Activated CD4-positive, alpha-beta T cell treated with anti-CD3 and anti-CD28 coated beads, Interleukin-2, amount 10 ng/mL, durations not matched to agents 24 days and 14 days (primary cell): Measurements from ENCODE around the gene RPL10. TPM values are rescaled to one million over a fixed set of nuclear protein-coding genes. Genes with fewer than 3 reads are reported as not detected.
A peak's percentile ranks its signal among the peaks of the same experiment; 100 is the strongest.

Source experiments
- DNase-seq: peaks from one replicate; pipeline ENCODE4 v3.0.0; 2022
- H3K27ac Mint-ChIP-seq: one replicate; pipeline ENCODE4 v1.8.0; 2022; ENCODE audit warnings: mild to moderate bottlenecking, mixed read lengths
- H3K27me3 Mint-ChIP-seq: one replicate; pipeline ENCODE4 v1.8.0; 2022; ENCODE audit warnings: mixed read lengths
- H3K36me3 Mint-ChIP-seq: one replicate; pipeline ENCODE4 v1.8.0; 2022; ENCODE audit warnings: low read depth, mild to moderate bottlenecking, mixed read lengths
- H3K4me1 Mint-ChIP-seq: one replicate; pipeline ENCODE4 v1.8.0; 2021; ENCODE audit warnings: mixed read lengths
- H3K4me3 Mint-ChIP-seq: one replicate; pipeline ENCODE4 v1.8.0; 2022; ENCODE audit warnings: mild to moderate bottlenecking, moderate library complexity, mixed read lengths
- H3K9me3 Mint-ChIP-seq: one replicate; pipeline ENCODE4 v1.8.0; 2021; ENCODE audit warnings: mixed read lengths
- intact Hi-C: fragments of 100-400 bp; cut with micrococcal nuclease; formaldehyde crosslinking; loops from one replicate; pipeline ENCODE4 v1.15.1; 2023
- total RNA-seq: library from RNA; stranded (reverse); gene quantifications from 2 replicates; pipeline ENCODE4 v1.2.3, GENCODE V29; 2022

RPL10 gene
- total RNA-seq, 1 donor from 2014 or later, result 2,338 TPM

- intact Hi-C loops, result no loop called here
- no peaks in the 10 kb centered on the region for H3K9me3 Mint-ChIP-seq
- no peaks in the 10 kb centered on the region for H3K27me3 Mint-ChIP-seq
- H3K4me3 Mint-ChIP-seq, result no peak overlapping the region
- H3K36me3 Mint-ChIP-seq, result peaks cover 34% of the 10 kb centered on the region
- H3K27ac Mint-ChIP-seq, result no peak overlapping the region
- H3K4me1 Mint-ChIP-seq, result peaks cover 10% of the 10 kb centered on the region
- no peak for DNase-seq
These were observed 42.4 kb upstream of the RPL10 start for GRCh38 chrX:154355776-154356140.

- H3K4me3 Mint-ChIP-seq, result no peak overlapping the region
- H3K36me3 Mint-ChIP-seq, result peaks cover 39% of the 10 kb centered on the region
- H3K4me1 Mint-ChIP-seq, result peaks cover 10% of the 10 kb centered on the region
- H3K27ac Mint-ChIP-seq, result peak overlapping the region; percentile 11
- H3K27me3 Mint-ChIP-seq, result no peaks in the 10 kb centered on the region
- DNase-seq, result no peak
- H3K9me3 Mint-ChIP-seq, result no peaks in the 10 kb centered on the region
- intact Hi-C loops, result no loop called here
These were observed 41.6 kb upstream of the RPL10 start for GRCh38 chrX:154356596-154356995.

- Mint-ChIP-seq H3K4me3 (no peak overlapping the region), H3K36me3 (peaks cover 37% of the 10 kb centered on the region), H3K27ac (no peak overlapping the region), H3K4me1 (peaks cover 9% of the 10 kb centered on the region), H3K27me3 (no peaks in the 10 kb centered on the region), H3K9me3 (no peaks in the 10 kb centered on the region)
- DNase-seq, result no peak
- intact Hi-C loops, result no loop called here
These were observed 41.0 kb upstream of the RPL10 start for GRCh38 chrX:154357205-154357604.

- no peak for DNase-seq
- no peaks in the 10 kb centered on the region for H3K9me3 Mint-ChIP-seq
- intact Hi-C loops, result no loop called here
- H3K4me1 Mint-ChIP-seq, result peaks cover 10% of the 10 kb centered on the region
- H3K4me3 Mint-ChIP-seq, result no peak overlapping the region
- H3K27me3 Mint-ChIP-seq, result no peaks in the 10 kb centered on the region
- H3K36me3 Mint-ChIP-seq, result peaks cover 38% of the 10 kb centered on the region
- no peak overlapping the region for H3K27ac Mint-ChIP-seq
These were observed 40.2 kb upstream of the RPL10 start for GRCh38 chrX:154358011-154358410.

GRCh38 chrX:154358829-154359228 lies 39.3 kb upstream of the RPL10 start:
- no peak for DNase-seq
- H3K4me1 Mint-ChIP-seq, result peaks cover 7% of the 10 kb centered on the region
- H3K9me3 Mint-ChIP-seq, result no peaks in the 10 kb centered on the region
- H3K4me3 Mint-ChIP-seq, result no peak overlapping the region
- no peak overlapping the region for H3K27ac Mint-ChIP-seq
- peaks cover 37% of the 10 kb centered on the region for H3K36me3 Mint-ChIP-seq
- intact Hi-C loops, result no loop called here
- H3K27me3 Mint-ChIP-seq, result no peaks in the 10 kb centered on the region

GRCh38 chrX:154359362-154360154 lies 38.6 kb upstream of the RPL10 start:
- Mint-ChIP-seq H3K4me3 (no peak overlapping the region), H3K27me3 (no peaks in the 10 kb centered on the region), H3K9me3 (no peaks in the 10 kb centered on the region), H3K27ac (no peak overlapping the region), H3K36me3 (peaks cover 37% of the 10 kb centered on the region), H3K4me1 (peaks cover 7% of the 10 kb centered on the region)
- DNase-seq, result no peak
- intact Hi-C loops, result no loop called here

- no peak overlapping the region for H3K27ac Mint-ChIP-seq
- H3K36me3 Mint-ChIP-seq, result peaks cover 40% of the 10 kb centered on the region
- H3K27me3 Mint-ChIP-seq, result no peaks in the 10 kb centered on the region
- intact Hi-C loops, result no loop called here
- H3K9me3 Mint-ChIP-seq, result no peaks in the 10 kb centered on the region
- no peak for DNase-seq
- H3K4me1 Mint-ChIP-seq, result peaks cover 10% of the 10 kb centered on the region
- no peak overlapping the region for H3K4me3 Mint-ChIP-seq
These were observed 37.9 kb upstream of the RPL10 start for GRCh38 chrX:154360155-154360713.

- Mint-ChIP-seq H3K9me3 (no peaks in the 10 kb centered on the region), H3K36me3 (peaks cover 47% of the 10 kb centered on the region), H3K27me3 (no peaks in the 10 kb centered on the region), H3K4me3 (no peak overlapping the region), H3K27ac (no peak overlapping the region), H3K4me1 (peaks cover 7% of the 10 kb centered on the region)
- intact Hi-C loops, result no loop called here
- DNase-seq, result no peak
These were observed 36.0 kb upstream of the RPL10 start for GRCh38 chrX:154362085-154362742.

GRCh38 chrX:154363706-154364439 lies 34.3 kb upstream of the RPL10 start:
- Mint-ChIP-seq H3K4me1 (peaks cover 10% of the 10 kb centered on the region), H3K36me3 (peaks cover 45% of the 10 kb centered on the region), H3K9me3 (no peaks in the 10 kb centered on the region), H3K27me3 (no peaks in the 10 kb centered on the region), H3K4me3 (no peak overlapping the region), H3K27ac (no peak overlapping the region)
- intact Hi-C loops, result no loop called here
- no peak for DNase-seq

GRCh38 chrX:154365052-154365600 lies 33.1 kb upstream of the RPL10 start:
- peaks cover 46% of the 10 kb centered on the region for H3K36me3 Mint-ChIP-seq

GRCh38 chrX:154365997-154366665 lies 32.0 kb upstream of the RPL10 start:
- DNase-seq, result no peak
- Mint-ChIP-seq H3K4me1 (peaks cover 10% of the 10 kb centered on the region), H3K27ac (no peak overlapping the region), H3K9me3 (no peaks in the 10 kb centered on the region), H3K36me3 (peaks cover 42% of the 10 kb centered on the region), H3K27me3 (no peaks in the 10 kb centered on the region), H3K4me3 (no peak overlapping the region)
- intact Hi-C loops, result no loop called here

More at GRCh38 chrX:154365052-154365600, 33.1 kb upstream of the RPL10 start:
- Mint-ChIP-seq H3K27ac (peak overlapping the region; percentile 15), H3K9me3 (no peaks in the 10 kb centered on the region), H3K4me3 (no peak overlapping the region), H3K4me1 (peaks cover 10% of the 10 kb centered on the region), H3K27me3 (no peaks in the 10 kb centered on the region)
- DNase-seq, result no peak
- intact Hi-C loops, result no loop called here

GRCh38 chrX:154366666-154367055 lies 31.5 kb upstream of the RPL10 start:
- Mint-ChIP-seq H3K36me3 (peaks cover 36% of the 10 kb centered on the region), H3K9me3 (no peaks in the 10 kb centered on the region), H3K4me3 (no peak overlapping the region), H3K27me3 (no peaks in the 10 kb centered on the region), H3K27ac (peak overlapping the region; percentile 25), H3K4me1 (peaks cover 10% of the 10 kb centered on the region)
- no peak for DNase-seq
- intact Hi-C loops, result no loop called here
